ENCODE measurements around the gene RAB11FIP4. TPM values are rescaled to one million over a fixed set of nuclear protein-coding genes. Genes with fewer than 3 reads are reported as not detected.

Gene RAB11FIP4
- total and polyA plus RNA-seq, 10 of the 15 experiments (the other 5 are each of a cell fraction or from before 2014, with no cell fraction given): 1.4 to 27.0 (median 17.6) TPM

DNA sequence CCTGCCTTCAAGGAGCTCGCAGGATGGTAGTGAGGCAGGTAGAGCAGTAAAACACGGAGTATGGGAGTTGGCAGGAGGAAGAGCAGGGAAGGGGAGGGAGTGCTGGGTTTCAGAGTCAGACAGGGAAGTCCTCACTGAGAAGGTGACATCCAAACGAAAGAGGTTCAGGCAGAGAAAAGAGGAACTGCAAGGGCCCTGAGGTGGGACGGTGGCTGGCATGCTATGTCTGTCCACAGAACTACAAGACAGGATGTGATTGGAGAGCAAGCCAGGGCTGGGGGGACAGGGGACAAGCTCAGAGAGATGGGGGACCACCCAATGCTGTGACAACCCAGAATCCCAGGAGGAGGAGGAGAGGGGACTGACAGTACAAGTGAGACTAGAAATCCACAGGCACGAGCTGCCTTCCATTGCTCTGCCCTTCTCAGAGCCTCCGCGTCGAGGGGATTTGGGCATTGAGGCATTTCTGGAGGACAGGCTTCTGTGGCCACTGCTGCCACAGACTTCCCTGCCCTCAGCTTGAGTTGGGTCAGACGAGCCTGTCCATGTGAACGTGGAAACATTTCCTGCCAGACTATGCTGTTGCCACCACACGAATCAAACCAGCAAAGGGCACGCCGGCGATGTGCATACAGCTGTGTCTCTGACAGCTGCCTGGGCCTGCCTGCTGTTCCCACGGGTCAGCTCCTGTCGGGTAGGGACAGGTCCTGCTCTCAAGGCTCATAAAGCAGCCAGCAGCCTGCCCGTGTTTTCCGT lies 100.1 kb downstream of the RAB11FIP4 start (continued):
- TF ChIP-seq, protein P1, sequence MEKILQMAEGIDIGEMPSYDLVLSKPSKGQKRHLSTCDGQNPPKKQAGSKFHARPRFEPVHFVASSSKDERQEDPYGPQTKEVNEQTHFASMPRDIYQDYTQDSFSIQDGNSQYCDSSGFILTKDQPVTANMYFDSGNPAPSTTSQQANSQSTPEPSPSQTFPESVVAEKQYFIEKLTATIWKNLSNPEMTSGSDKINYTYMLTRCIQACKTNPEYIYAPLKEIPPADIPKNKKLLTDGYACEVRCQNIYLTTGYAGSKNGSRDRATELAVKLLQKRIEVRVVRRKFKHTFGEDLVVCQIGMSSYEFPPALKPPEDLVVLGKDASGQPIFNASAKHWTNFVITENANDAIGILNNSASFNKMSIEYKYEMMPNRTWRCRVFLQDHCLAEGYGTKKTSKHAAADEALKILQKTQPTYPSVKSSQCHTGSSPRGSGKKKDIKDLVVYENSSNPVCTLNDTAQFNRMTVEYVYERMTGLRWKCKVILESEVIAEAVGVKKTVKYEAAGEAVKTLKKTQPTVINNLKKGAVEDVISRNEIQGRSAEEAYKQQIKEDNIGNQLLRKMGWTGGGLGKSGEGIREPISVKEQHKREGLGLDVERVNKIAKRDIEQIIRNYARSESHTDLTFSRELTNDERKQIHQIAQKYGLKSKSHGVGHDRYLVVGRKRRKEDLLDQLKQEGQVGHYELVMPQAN (conservative IDR thresholded peaks at IDR 0.05): peak; percentile 24
- peak; percentile 62; the same call in 1 of the 2 replicates for TF ChIP-seq CBFB (IDR thresholded peaks at IDR 0.05; ENCODE audit: low read depth)
- TF ChIP-seq, protein P2, sequence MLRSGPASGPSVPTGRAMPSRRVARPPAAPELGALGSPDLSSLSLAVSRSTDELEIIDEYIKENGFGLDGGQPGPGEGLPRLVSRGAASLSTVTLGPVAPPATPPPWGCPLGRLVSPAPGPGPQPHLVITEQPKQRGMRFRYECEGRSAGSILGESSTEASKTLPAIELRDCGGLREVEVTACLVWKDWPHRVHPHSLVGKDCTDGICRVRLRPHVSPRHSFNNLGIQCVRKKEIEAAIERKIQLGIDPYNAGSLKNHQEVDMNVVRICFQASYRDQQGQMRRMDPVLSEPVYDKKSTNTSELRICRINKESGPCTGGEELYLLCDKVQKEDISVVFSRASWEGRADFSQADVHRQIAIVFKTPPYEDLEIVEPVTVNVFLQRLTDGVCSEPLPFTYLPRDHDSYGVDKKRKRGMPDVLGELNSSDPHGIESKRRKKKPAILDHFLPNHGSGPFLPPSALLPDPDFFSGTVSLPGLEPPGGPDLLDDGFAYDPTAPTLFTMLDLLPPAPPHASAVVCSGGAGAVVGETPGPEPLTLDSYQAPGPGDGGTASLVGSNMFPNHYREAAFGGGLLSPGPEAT (IDR thresholded peaks at IDR 0.05; ENCODE audit: low read depth): peak; percentile 84
- TF ChIP-seq HDGF (IDR thresholded peaks at IDR 0.05): peak; percentile 91
- TF ChIP-seq, protein P3, sequence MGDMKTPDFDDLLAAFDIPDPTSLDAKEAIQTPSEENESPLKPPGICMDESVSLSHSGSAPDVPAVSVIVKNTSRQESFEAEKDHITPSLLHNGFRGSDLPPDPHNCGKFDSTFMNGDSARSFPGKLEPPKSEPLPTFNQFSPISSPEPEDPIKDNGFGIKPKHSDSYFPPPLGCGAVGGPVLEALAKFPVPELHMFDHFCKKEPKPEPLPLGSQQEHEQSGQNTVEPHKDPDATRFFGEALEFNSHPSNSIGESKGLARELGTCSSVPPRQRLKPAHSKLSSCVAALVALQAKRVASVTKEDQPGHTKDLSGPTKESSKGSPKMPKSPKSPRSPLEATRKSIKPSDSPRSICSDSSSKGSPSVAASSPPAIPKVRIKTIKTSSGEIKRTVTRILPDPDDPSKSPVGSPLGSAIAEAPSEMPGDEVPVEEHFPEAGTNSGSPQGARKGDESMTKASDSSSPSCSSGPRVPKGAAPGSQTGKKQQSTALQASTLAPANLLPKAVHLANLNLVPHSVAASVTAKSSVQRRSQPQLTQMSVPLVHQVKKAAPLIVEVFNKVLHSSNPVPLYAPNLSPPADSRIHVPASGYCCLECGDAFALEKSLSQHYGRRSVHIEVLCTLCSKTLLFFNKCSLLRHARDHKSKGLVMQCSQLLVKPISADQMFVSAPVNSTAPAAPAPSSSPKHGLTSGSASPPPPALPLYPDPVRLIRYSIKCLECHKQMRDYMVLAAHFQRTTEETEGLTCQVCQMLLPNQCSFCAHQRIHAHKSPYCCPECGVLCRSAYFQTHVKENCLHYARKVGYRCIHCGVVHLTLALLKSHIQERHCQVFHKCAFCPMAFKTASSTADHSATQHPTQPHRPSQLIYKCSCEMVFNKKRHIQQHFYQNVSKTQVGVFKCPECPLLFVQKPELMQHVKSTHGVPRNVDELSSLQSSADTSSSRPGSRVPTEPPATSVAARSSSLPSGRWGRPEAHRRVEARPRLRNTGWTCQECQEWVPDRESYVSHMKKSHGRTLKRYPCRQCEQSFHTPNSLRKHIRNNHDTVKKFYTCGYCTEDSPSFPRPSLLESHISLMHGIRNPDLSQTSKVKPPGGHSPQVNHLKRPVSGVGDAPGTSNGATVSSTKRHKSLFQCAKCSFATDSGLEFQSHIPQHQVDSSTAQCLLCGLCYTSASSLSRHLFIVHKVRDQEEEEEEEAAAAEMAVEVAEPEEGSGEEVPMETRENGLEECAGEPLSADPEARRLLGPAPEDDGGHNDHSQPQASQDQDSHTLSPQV (IDR thresholded peaks at IDR 0.05): no peak
- no peak for TF ChIP-seq RB1 (IDR thresholded peaks at IDR 0.05; ENCODE audit: borderline replicate concordance)
- TF ChIP-seq BACH1 (IDR thresholded peaks at IDR 0.05; ENCODE audit: borderline replicate concordance): peak; percentile 19
- peak; percentile 76 for TF ChIP-seq RUNX3 (IDR thresholded peaks at IDR 0.05; ENCODE audit: low read length)
- 0 out of 4 replicates have a peak, but pooled peaks of 1 of the 2 experiments have one; percentile 58 for TF ChIP-seq ETV6 (conservative IDR thresholded peaks at IDR 0.05 in 1 of 2, IDR thresholded peaks at IDR 0.05 in 1 of 2; ENCODE audit: borderline replicate concordance in 1 of 2, low read depth in 1 of 2)
- no peak for TF ChIP-seq SMAD5 (IDR thresholded peaks at IDR 0.05; ENCODE audit: low read depth)
- no peak for TF ChIP-seq NRF1 (conservative IDR thresholded peaks at IDR 0.05; ENCODE audit: low read depth, low read length)
